ENCODE results near the gene ZNF276. TPM values are rescaled to one million over a fixed set of nuclear protein-coding genes. Genes with fewer than 3 reads are reported as not detected.
"Not testable (repeated sequence)": the region's sequence is repeated elsewhere in the genome, so short reads cannot be mapped to it uniquely, and the experiment has no call there.

ZNF276 gene
- total RNA-seq = 12.9 and 15.5 TPM in 2 replicates

- Histone ChIP-seq H3K36me3 (ENCODE audit: control insufficient read depth, insufficient read depth, low read length) (peaks cover 17% of the 10 kb centered on the region), H3K27me3 (ENCODE audit: control insufficient read depth, insufficient read depth, low read length) (no peaks in the 10 kb centered on the region), H3K4me3 (ENCODE audit: low read depth, low read length) (peak within 1 kb of the TSS; percentile 68)
- FAIRE-seq (no peak), DNase-seq (ENCODE audit: low read depth) (peak; percentile 46)
- TF ChIP-seq CTCF (IDR thresholded peaks at IDR 0.05; ENCODE audit: insufficient read depth, low read length, severe bottlenecking) = no peak
These were observed at the start of gene ZNF276, which contains the start of gene VPS9D1 for GRCh38 chr16:89720813-89721545. TSS of gene ZNF276 (plus strand) at chr16:89721537. CDS start at chr16:89721641, 104 bp downstream. TSS of gene VPS9D1 (minus strand) at chr16:89720898. CDS start at chr16:89720861, 37 bp downstream.

GRCh38 chr16:89671565-89671964 lies 49.8 kb upstream of the ZNF276 start:
- H3K4me3 ChIP-seq (ENCODE audit: low read depth, low read length); H3K36me3 ChIP-seq (ENCODE audit: control insufficient read depth, insufficient read depth, low read length); FAIRE-seq; H3K27me3 ChIP-seq (ENCODE audit: control insufficient read depth, insufficient read depth, low read length); DNase-seq (ENCODE audit: low read depth): not testable (repeated sequence)

- no peak for TF ChIP-seq CTCF (IDR thresholded peaks at IDR 0.05; ENCODE audit: insufficient read depth, low read length, severe bottlenecking)
- no peak for FAIRE-seq
- H3K27me3 ChIP-seq (ENCODE audit: control insufficient read depth, insufficient read depth, low read length) = no peaks in the 10 kb centered on the region
These were observed 49.0 kb upstream of the ZNF276 start for GRCh38 chr16:89672177-89672941.

GRCh38 chr16:89678258-89678657 lies 43.1 kb upstream of the ZNF276 start:
- Histone ChIP-seq H3K27me3 (ENCODE audit: control insufficient read depth, insufficient read depth, low read length) (no peaks in the 10 kb centered on the region), H3K36me3 (ENCODE audit: control insufficient read depth, insufficient read depth, low read length) (no peaks in the 10 kb centered on the region), H3K4me3 (ENCODE audit: low read depth, low read length) (no peak overlapping the region)
- no peak for DNase-seq (ENCODE audit: low read depth)
- TF ChIP-seq CTCF (IDR thresholded peaks at IDR 0.05; ENCODE audit: insufficient read depth, low read length, severe bottlenecking) = no peak
- no peak for FAIRE-seq

More at GRCh38 chr16:89672177-89672941, 49.0 kb upstream of the ZNF276 start:
- Histone ChIP-seq H3K4me3 (ENCODE audit: low read depth, low read length) (no peak overlapping the region), H3K36me3 (ENCODE audit: control insufficient read depth, insufficient read depth, low read length) (no peaks in the 10 kb centered on the region)
- DNase-seq (ENCODE audit: low read depth) = no peak

- Histone ChIP-seq H3K4me3 (ENCODE audit: low read depth, low read length) (no peak overlapping the region), H3K36me3 (ENCODE audit: control insufficient read depth, insufficient read depth, low read length) (peaks cover 11% of the 10 kb centered on the region), H3K27me3 (ENCODE audit: control insufficient read depth, insufficient read depth, low read length) (no peaks in the 10 kb centered on the region)
- FAIRE-seq = no peak
- TF ChIP-seq CTCF (IDR thresholded peaks at IDR 0.05; ENCODE audit: insufficient read depth, low read length, severe bottlenecking) = no peak
- no peak for DNase-seq (ENCODE audit: low read depth)
These were observed 35.4 kb upstream of the ZNF276 start for GRCh38 chr16:89685916-89686315.

- FAIRE-seq = no peak
- peaks cover 16% of the 10 kb centered on the region for H3K36me3 ChIP-seq (ENCODE audit: control insufficient read depth, insufficient read depth, low read length)
- DNase-seq (ENCODE audit: low read depth) = peak; percentile 72
These were observed 34.7 kb upstream of the ZNF276 start, which contains the start of gene CDK10 for GRCh38 chr16:89686520-89687091. TSS of gene CDK10 (plus strand) at chr16:89686689. CDS start at chr16:89686711, 22 bp downstream.

More at GRCh38 chr16:89686520-89687091, 34.7 kb upstream of the ZNF276 start, which contains the start of gene CDK10:
- no peak for TF ChIP-seq CTCF (IDR thresholded peaks at IDR 0.05; ENCODE audit: insufficient read depth, low read length, severe bottlenecking)
- no peaks in the 10 kb centered on the region for H3K27me3 ChIP-seq (ENCODE audit: control insufficient read depth, insufficient read depth, low read length)
- H3K4me3 ChIP-seq (ENCODE audit: low read depth, low read length) = peak within 1 kb of the TSS; percentile 88

All from bronchial epithelial cell (primary cell).